ENCODE data around the gene FILIP1L.

- TF ChIP-seq CTCF (IDR thresholded peaks at IDR 0.05) = no peak
- TF ChIP-seq POLR2A (IDR thresholded peaks at IDR 0.05) = no peak
- TF ChIP-seq EP300 (IDR thresholded peaks at IDR 0.05) = no peak
Measured at GRCh38 chr3:99866261-99866761, 248.0 kb downstream of the FILIP1L start.
